Testis (tissue), 2 donors: ENCODE data around the gene ZNF740.

ENCODE experiments used
- CTCF ChIP-seq, 3 experiments: fragments of 450-650 bp in 2 of 3; fragments of 200-600 bp in 1 of 3; sonication (generic) in 1 of 3; IDR thresholded peaks; one replicate each; pipeline ENCODE4 v1.5.1; 2016 to 2019; ENCODE audit warnings: antibody characterized with exemption in 3 of 3, mild to moderate bottlenecking in 2 of 3, moderate library complexity in 1 of 3
- POLR2A ChIP-seq: fragments of 450-650 bp; IDR thresholded peaks from one replicate; pipeline ENCODE4 v1.6.1; 2017; ENCODE audit warnings: antibody characterized with exemption, mild to moderate bottlenecking, moderate library complexity

DNA sequence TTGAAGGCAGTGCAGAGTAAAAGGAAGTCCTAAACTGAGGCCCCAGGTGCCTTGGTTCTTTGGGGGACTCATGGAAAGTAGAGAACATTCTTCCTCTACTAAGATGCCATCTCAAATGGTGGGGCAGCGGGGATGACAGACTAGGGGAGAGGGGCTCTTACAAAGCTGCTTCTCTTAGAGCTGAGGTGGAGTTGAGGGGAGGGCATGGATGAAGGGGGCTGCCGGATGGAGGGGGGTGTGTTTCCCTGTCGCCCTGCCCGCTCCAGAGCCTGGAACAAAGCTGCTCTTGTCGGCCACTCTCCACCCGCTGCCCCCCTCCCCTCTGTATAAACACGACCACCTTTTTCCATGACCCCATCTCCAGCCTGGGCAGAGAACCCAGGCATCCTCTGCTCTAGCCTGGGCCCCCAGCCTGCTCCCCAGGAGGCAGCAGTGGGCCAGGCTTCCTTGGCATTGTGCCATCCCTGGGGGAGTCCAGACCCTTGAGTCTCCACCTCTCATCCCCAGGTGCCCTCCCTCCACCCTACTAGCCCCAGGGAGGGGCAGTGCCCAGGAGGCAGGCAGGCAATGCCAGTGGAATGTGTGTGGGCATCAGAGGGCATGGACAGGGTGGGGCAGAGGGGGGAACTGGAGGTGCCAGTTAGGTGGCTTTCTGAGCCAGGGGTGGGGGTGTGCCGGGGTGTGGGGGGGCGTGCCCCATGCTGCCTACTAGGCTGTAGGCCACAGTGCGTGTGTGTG is 49.8 kb downstream of the ZNF740 start:
- TF ChIP-seq POLR2A (no peak), CTCF (IDR thresholded peaks at IDR 0.05) (no peak)
